ENCODE data around the gene GJA3. TPM values are rescaled to one million over a fixed set of nuclear protein-coding genes. Genes with fewer than 3 reads are reported as not detected.

Gene GJA3
- total and polyA plus RNA-seq, 4 donors, result 0.02 to 0.05 TPM; not detected in 2

GRCh38 chr13:20127562-20128458 is 33.0 kb downstream of the GJA3 start (continued):
- peak; percentile 16 for TF ChIP-seq CTCF (IDR thresholded peaks at IDR 0.05; ENCODE audit: low read depth, low read length, missing input control)

- no peak for DNase-seq (ENCODE audit: low spot score)
- peak overlapping the region; percentile 37 to 72 (median 65) for H3K4me3 ChIP-seq (ENCODE audit: low read depth in 1 of 3, low read length in 3 of 3)
- no peaks in the 10 kb centered on the region for H3K27me3 ChIP-seq (ENCODE audit: control insufficient read depth in 4 of 4, insufficient read depth in 4 of 4, low read length in 3 of 4)
- H3K9me3 ChIP-seq (ENCODE audit: control insufficient read depth in 4 of 4, low read length in 3 of 4), result no peaks in the 10 kb centered on the region
- TF ChIP-seq ATF3 (IDR thresholded peaks at IDR 0.05) (peak; percentile 55), SP1 (IDR thresholded peaks at IDR 0.05) (no peak), MAX (IDR thresholded peaks at IDR 0.05) (no peak), TAF1 (conservative IDR thresholded peaks at IDR 0.05) (no peak)
- WGBS, result 26% methylated on average over 6 of the region's 6 CpGs
- H3K27ac ChIP-seq (ENCODE audit: low read depth in 1 of 2, low read length in 2 of 2), result peak overlapping the region; percentile 79 to 88
- H3K4me1 ChIP-seq (ENCODE audit: control insufficient read depth in 4 of 4, insufficient read depth in 4 of 4, low read length in 3 of 4), result peaks cover 0 to 11% (median 3%) of the 10 kb centered on the region in 4 donors
- H3K9ac ChIP-seq (ENCODE audit: low read depth in 1 of 2, low read length in 2 of 2), result no peak overlapping the region
- no peaks in the 10 kb centered on the region for H3K36me3 ChIP-seq (ENCODE audit: control insufficient read depth in 4 of 4, insufficient read depth in 3 of 4, low read depth in 1 of 4, low read length in 3 of 4)
These were observed 33.6 kb downstream of the GJA3 start for GRCh38 chr13:20127262-20127561.

- H3K9me3 ChIP-seq (ENCODE audit: control insufficient read depth in 4 of 4, low read length in 3 of 4), result no peaks in the 10 kb centered on the region
- 81% methylated on average over 16 of the region's 16 CpGs for whole genome bisulfite sequencing
- H3K4me1 ChIP-seq (ENCODE audit: control insufficient read depth in 4 of 4, insufficient read depth in 4 of 4, low read length in 3 of 4), result peaks cover 0 to 11% (median 3%) of the 10 kb centered on the region in 4 donors
- no peaks in the 10 kb centered on the region for H3K27me3 ChIP-seq (ENCODE audit: control insufficient read depth in 4 of 4, insufficient read depth in 4 of 4, low read length in 3 of 4)
- DNase-seq (ENCODE audit: low spot score), result no peak
- TF ChIP-seq MAX (IDR thresholded peaks at IDR 0.05) (no peak), FOXA1 (IDR thresholded peaks at IDR 0.05) (no peak)
- H3K36me3 ChIP-seq (ENCODE audit: control insufficient read depth in 4 of 4, insufficient read depth in 3 of 4, low read depth in 1 of 4, low read length in 3 of 4), result no peaks in the 10 kb centered on the region
- H3K9ac ChIP-seq (ENCODE audit: low read depth in 1 of 2, low read length in 2 of 2), result no peak overlapping the region
- no peak overlapping the region for H3K4me3 ChIP-seq (ENCODE audit: low read depth in 1 of 3, low read length in 3 of 3)
- no peak overlapping the region for H3K27ac ChIP-seq (ENCODE audit: low read depth in 1 of 2, low read length in 2 of 2)
These were observed 34.2 kb downstream of the GJA3 start for GRCh38 chr13:20126541-20127261.

- Histone ChIP-seq H3K36me3 (ENCODE audit: control insufficient read depth in 4 of 4, insufficient read depth in 3 of 4, low read depth in 1 of 4, low read length in 3 of 4) (no peaks in the 10 kb centered on the region), H3K27me3 (ENCODE audit: control insufficient read depth in 4 of 4, insufficient read depth in 4 of 4, low read length in 3 of 4) (no peaks in the 10 kb centered on the region), H3K4me1 (ENCODE audit: control insufficient read depth in 4 of 4, insufficient read depth in 4 of 4, low read length in 3 of 4) (peaks cover 2 to 16% (median 7%) of the 10 kb centered on the region in 4 donors), H3K27ac (ENCODE audit: low read depth in 1 of 2, low read length in 2 of 2) (no peak overlapping the region), H3K9me3 (ENCODE audit: control insufficient read depth in 4 of 4, low read length in 3 of 4) (no peaks in the 10 kb centered on the region), H3K9ac (ENCODE audit: low read depth in 1 of 2, low read length in 2 of 2) (no peak overlapping the region), H3K4me3 (ENCODE audit: low read depth in 1 of 3, low read length in 3 of 3) (no peak overlapping the region)
- WGBS, result 83% methylated on average over 4 of the region's 4 CpGs
- no peak for DNase-seq (ENCODE audit: low spot score)
- TF ChIP-seq CTCF (IDR thresholded peaks at IDR 0.05; ENCODE audit: low read depth, low read length, missing input control), result no peak
- no peak for TF ChIP-seq FOXA1 (IDR thresholded peaks at IDR 0.05)
- no peak for TF ChIP-seq EGR1 (IDR thresholded peaks at IDR 0.05; ENCODE audit: low read depth in 2 of 2)
- no peak for TF ChIP-seq HNF4G (IDR thresholded peaks at IDR 0.05)
- no peak for TF ChIP-seq GABPA (IDR thresholded peaks at IDR 0.05 in 1 of 2, conservative IDR thresholded peaks at IDR 0.05 in 1 of 2)
- TF ChIP-seq ATF3 (IDR thresholded peaks at IDR 0.05), result no peak
- TF ChIP-seq HNF4A (conservative IDR thresholded peaks at IDR 0.05), result no peak
- TF ChIP-seq TAF1 (conservative IDR thresholded peaks at IDR 0.05), result no peak
- no peak for TF ChIP-seq FOXA2 (IDR thresholded peaks at IDR 0.05)
- no peak for TF ChIP-seq ZBTB33 (IDR thresholded peaks at IDR 0.05)
- no peak for TF ChIP-seq JUND (IDR thresholded peaks at IDR 0.05)
These were observed 35.1 kb downstream of the GJA3 start for GRCh38 chr13:20125783-20126165.
